ENCODE measurements around the gene SP2. TPM values are rescaled to one million over a fixed set of nuclear protein-coding genes. Genes with fewer than 3 reads are reported as not detected.

Gene SP2
- total and polyA plus RNA-seq, 2 of the 8 experiments (the other 6 are each of a cell fraction or from before 2014, with no cell fraction given), result 5.6 to 13.8 TPM

DNA sequence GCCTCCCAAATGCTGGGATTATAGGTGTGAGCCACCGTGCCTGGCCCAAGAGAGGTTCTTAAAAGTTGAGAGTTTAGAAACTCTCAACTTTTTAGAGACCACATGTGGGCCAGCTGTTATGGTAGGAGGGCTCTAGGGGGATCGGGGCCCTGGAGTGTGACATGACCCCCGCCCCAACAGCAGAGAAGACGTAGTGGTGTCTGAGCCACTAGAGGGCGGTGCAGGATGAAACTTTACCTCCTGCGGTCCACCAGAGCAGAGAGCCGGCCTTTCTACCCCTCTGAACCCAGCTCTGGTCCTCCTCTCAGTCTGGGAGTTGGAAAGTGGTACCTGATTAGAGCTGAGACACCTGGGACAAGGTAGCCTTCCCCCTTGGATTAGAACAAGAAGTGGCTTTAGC is 82.3 kb downstream of the SP2 start (continued):
- no peak for TF ChIP-seq NRF1 (IDR thresholded peaks at IDR 0.05; ENCODE audit: low read depth, low read length)
- TF ChIP-seq, protein P1, sequence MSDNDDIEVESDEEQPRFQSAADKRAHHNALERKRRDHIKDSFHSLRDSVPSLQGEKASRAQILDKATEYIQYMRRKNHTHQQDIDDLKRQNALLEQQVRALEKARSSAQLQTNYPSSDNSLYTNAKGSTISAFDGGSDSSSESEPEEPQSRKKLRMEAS (IDR thresholded peaks at IDR 0.05), result no peak
- peak; percentile 92 to 97 for TF ChIP-seq RAD21 (IDR thresholded peaks at IDR 0.05 in 1 of 2, conservative IDR thresholded peaks at IDR 0.05 in 1 of 2; ENCODE audit: low read depth in 2 of 2, low read length in 2 of 2)
- no peak for TF ChIP-seq RBBP5 (IDR thresholded peaks at IDR 0.05; ENCODE audit: borderline replicate concordance, low read depth, low read length)
- TF ChIP-seq RXRA (IDR thresholded peaks at IDR 0.05; ENCODE audit: insufficient read depth, low read depth, low read length), result 0 out of 2 replicates have a peak, but pooled peaks have one; percentile 15

Other genes starting within 250 kb of the SP2 start
- gene KPNB1, start 246.3 kb upstream of the SP2 start, total RNA-seq (2021; fragmentation: NEBNext Ultra II Directional; extraction: Animal tissue kit (Norgen Biotek cat#: 25700)), result 625 and 635 TPM in 2 replicates
- 142 and 171 TPM in 2 replicates for gene KPNB1, start 246.3 kb upstream of the SP2 start, polyA plus RNA-seq (2011; rRNA removed)
- gene TBKBP1, start 202.1 kb upstream of the SP2 start, total RNA-seq (2021; fragmentation: NEBNext Ultra II Directional; extraction: Animal tissue kit (Norgen Biotek cat#: 25700)), result 15.1 and 16.7 TPM in 2 replicates
- gene TBKBP1, start 202.1 kb upstream of the SP2 start, polyA plus RNA-seq (2011; rRNA removed), result 6.3 and 9.3 TPM in 2 replicates
- not detected in 2 replicates for gene TBX21, start 163.0 kb upstream of the SP2 start, total RNA-seq (2021; fragmentation: NEBNext Ultra II Directional; extraction: Animal tissue kit (Norgen Biotek cat#: 25700))
- gene TBX21, start 163.0 kb upstream of the SP2 start, polyA plus RNA-seq (2011; rRNA removed), result 0.05 TPM in 1 of 2 replicates, not detected in the other
- 8.9 and 9.6 TPM in 2 replicates for gene OSBPL7, start 74.4 kb upstream of the SP2 start, total RNA-seq (2021; fragmentation: NEBNext Ultra II Directional; extraction: Animal tissue kit (Norgen Biotek cat#: 25700))
- gene OSBPL7, start 74.4 kb upstream of the SP2 start, polyA plus RNA-seq (2011; rRNA removed), result 7.2 and 10.0 TPM in 2 replicates
- 83.0 and 85.3 TPM in 2 replicates for gene MRPL10, start 64.7 kb upstream of the SP2 start, total RNA-seq (2021; fragmentation: NEBNext Ultra II Directional; extraction: Animal tissue kit (Norgen Biotek cat#: 25700))
- gene MRPL10, start 64.7 kb upstream of the SP2 start, polyA plus RNA-seq (2011; rRNA removed), result 213 and 214 TPM in 2 replicates
- gene LRRC46, start 64.6 kb upstream of the SP2 start, total RNA-seq (2021; fragmentation: NEBNext Ultra II Directional; extraction: Animal tissue kit (Norgen Biotek cat#: 25700)), result 0.36 TPM in 1 of 2 replicates, not detected in the other
- gene LRRC46, start 64.6 kb upstream of the SP2 start, polyA plus RNA-seq (2011; rRNA removed), result 0.16 and 0.18 TPM in 2 replicates
- 24.4 and 27.4 TPM in 2 replicates for gene SCRN2, start 55.0 kb upstream of the SP2 start, total RNA-seq (2021; fragmentation: NEBNext Ultra II Directional; extraction: Animal tissue kit (Norgen Biotek cat#: 25700))
- gene SCRN2, start 55.0 kb upstream of the SP2 start, polyA plus RNA-seq (2011; rRNA removed), result 42.3 and 61.1 TPM in 2 replicates
- gene SP6, start 45.1 kb upstream of the SP2 start, total RNA-seq (2021; fragmentation: NEBNext Ultra II Directional; extraction: Animal tissue kit (Norgen Biotek cat#: 25700)), result 1.5 and 1.6 TPM in 2 replicates
- gene SP6, start 45.1 kb upstream of the SP2 start, polyA plus RNA-seq (2011; rRNA removed), result 1.2 and 1.5 TPM in 2 replicates
- 7.0 and 8.8 TPM in 2 replicates for gene PNPO, start 45.3 kb downstream of the SP2 start, total RNA-seq (2021; fragmentation: NEBNext Ultra II Directional; extraction: Animal tissue kit (Norgen Biotek cat#: 25700))
- 7.5 and 8.1 TPM in 2 replicates for gene PNPO, start 45.3 kb downstream of the SP2 start, polyA plus RNA-seq (2011; rRNA removed)
- 0.26 and 0.34 TPM in 2 replicates for gene PRR15L, start 61.6 kb downstream of the SP2 start, total RNA-seq (2021; fragmentation: NEBNext Ultra II Directional; extraction: Animal tissue kit (Norgen Biotek cat#: 25700))
- 1.1 TPM in 2 replicates for gene PRR15L, start 61.6 kb downstream of the SP2 start, polyA plus RNA-seq (2011; rRNA removed)
- 88.2 and 97.6 TPM in 2 replicates for gene CDK5RAP3, start 74.9 kb downstream of the SP2 start, total RNA-seq (2021; fragmentation: NEBNext Ultra II Directional; extraction: Animal tissue kit (Norgen Biotek cat#: 25700))
- gene CDK5RAP3, start 74.9 kb downstream of the SP2 start, polyA plus RNA-seq (2011; rRNA removed), result 93.2 and 119 TPM in 2 replicates
- not detected in 2 replicates for gene COPZ2, start 141.6 kb downstream of the SP2 start, total RNA-seq (2021; fragmentation: NEBNext Ultra II Directional; extraction: Animal tissue kit (Norgen Biotek cat#: 25700))
- gene COPZ2, start 141.6 kb downstream of the SP2 start, polyA plus RNA-seq (2011; rRNA removed), result 0.24 and 0.25 TPM in 2 replicates
- 140 and 148 TPM in 2 replicates for gene NFE2L1, start 152.1 kb downstream of the SP2 start, total RNA-seq (2021; fragmentation: NEBNext Ultra II Directional; extraction: Animal tissue kit (Norgen Biotek cat#: 25700))
- 143 and 173 TPM in 2 replicates for gene NFE2L1, start 152.1 kb downstream of the SP2 start, polyA plus RNA-seq (2011; rRNA removed)
- 166 and 173 TPM in 2 replicates for gene CBX1, start 205.2 kb downstream of the SP2 start, total RNA-seq (2021; fragmentation: NEBNext Ultra II Directional; extraction: Animal tissue kit (Norgen Biotek cat#: 25700))
- gene CBX1, start 205.2 kb downstream of the SP2 start, polyA plus RNA-seq (2011; rRNA removed), result 23.8 and 38.7 TPM in 2 replicates
- gene SNX11, start 211.5 kb downstream of the SP2 start, total RNA-seq (2021; fragmentation: NEBNext Ultra II Directional; extraction: Animal tissue kit (Norgen Biotek cat#: 25700)), result 20.9 and 21.1 TPM in 2 replicates
- gene SNX11, start 211.5 kb downstream of the SP2 start, polyA plus RNA-seq (2011; rRNA removed), result 16.3 and 21.4 TPM in 2 replicates